NT2/D1 (cell line): Measurements from ENCODE around the gene DLG2.

Experiments used
- SUZ12 ChIP-seq: IDR thresholded peaks from 2 replicates; pipeline ENCODE4 v1.6.1; 2011; ENCODE audit not compliant: insufficient read length, insufficient read depth; ENCODE audit errors: extremely low read depth
- ZNF274 ChIP-seq: IDR thresholded peaks from 2 replicates; pipeline ENCODE4 v1.6.1; 2011; ENCODE audit warnings: mild to moderate bottlenecking, low read depth, low read length

GRCh38 chr11:84243629-84244263, 1383.4 kb downstream of the DLG2 start:
- no peak for TF ChIP-seq ZNF274
- TF ChIP-seq SUZ12, result no peak
